ENCODE results near the gene HEMGN. TPM values are rescaled to one million over a fixed set of nuclear protein-coding genes. Genes with fewer than 3 reads are reported as not detected.

The HEMGN gene
- total and polyA plus RNA-seq, 10 of the 15 experiments (the other 5 are each of a cell fraction or from before 2014, with no cell fraction given) = 0.03 to 0.28 (median 0.09) TPM; not detected in 4

DNA sequence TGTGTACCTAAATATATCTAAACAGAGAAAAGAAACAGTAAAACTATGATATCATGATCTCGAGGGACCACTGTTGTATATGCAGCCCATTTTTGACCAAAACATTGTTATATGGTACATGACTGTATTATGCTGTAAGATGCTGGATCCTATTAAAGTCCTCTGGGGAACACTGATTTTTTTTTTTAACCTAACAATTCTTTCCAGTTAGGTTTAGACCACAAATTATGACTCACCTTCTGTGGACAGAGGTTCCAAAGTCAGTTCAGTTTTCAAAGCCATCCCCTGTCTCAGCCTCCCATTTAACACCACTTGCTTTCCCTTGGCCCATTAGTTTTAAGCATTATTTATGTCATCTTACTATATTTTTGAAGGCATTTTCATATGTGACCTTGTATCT lies 42.8 kb downstream of the HEMGN start:
- H2AFZ ChIP-seq (ENCODE audit: control insufficient read depth, low read depth, low read length) = no peak overlapping the region
- H3K4me3 ChIP-seq = no peak overlapping the region
- no peaks in the 10 kb centered on the region for H3K4me1 ChIP-seq (ENCODE audit: control insufficient read depth, insufficient read depth, low read length)
- FAIRE-seq = no peak
- ChIA-PET CTCF (no interaction called here), SMC1A (ENCODE audit: uncharacterized antibody, unreplicated experiment) (interaction anchor here (0.5 kb wide), 1 partner anchor 131 kb away, joined by 3 read pairs; no protein-coding TSS in a partner anchor), POLR2A (no interaction called here), RAD21 (ENCODE audit: unreplicated experiment) (no interaction called here)
- H3K9ac ChIP-seq (ENCODE audit: control insufficient read depth, insufficient read depth, low read length) = no peak overlapping the region
- no peak for TF ChIP-seq TCF12 (IDR thresholded peaks at IDR 0.05; ENCODE audit: low read depth, low read length)
- TF ChIP-seq LARP7 (IDR thresholded peaks at IDR 0.05) = no peak
- TF ChIP-seq ESRRA (IDR thresholded peaks at IDR 0.05; ENCODE audit: low read length) = no peak
- no peak for TF ChIP-seq CHD4 (IDR thresholded peaks at IDR 0.05)
- TF ChIP-seq MTA3 (IDR thresholded peaks at IDR 0.05; ENCODE audit: borderline replicate concordance, low read length) = no peak
- no peak for TF ChIP-seq POU2F2 (IDR thresholded peaks at IDR 0.05; ENCODE audit: borderline replicate concordance, low read depth, low read length)
- no peak for TF ChIP-seq WRNIP1 (IDR thresholded peaks at IDR 0.05; ENCODE audit: borderline replicate concordance, low read depth, low read length)
- TF ChIP-seq POLR2A (IDR thresholded peaks at IDR 0.05; ENCODE audit: low read depth, low read length) = no peak
- no peak for TF ChIP-seq SIN3A (IDR thresholded peaks at IDR 0.05; ENCODE audit: low read depth, low read length)
- no peak for TF ChIP-seq CHD2 (IDR thresholded peaks at IDR 0.05; ENCODE audit: borderline replicate concordance, low read depth, low read length)
- TF ChIP-seq ZNF622 (IDR thresholded peaks at IDR 0.05) = no peak
- TF ChIP-seq EP300 (IDR thresholded peaks at IDR 0.05; ENCODE audit: borderline replicate concordance in 1 of 2, control insufficient read depth in 1 of 2, low read depth in 2 of 2, low read length in 2 of 2) = no peak
- TF ChIP-seq CBFB (IDR thresholded peaks at IDR 0.05; ENCODE audit: low read depth) = no peak
- no peak for TF ChIP-seq FOXK2 (IDR thresholded peaks at IDR 0.05)
- no peak for TF ChIP-seq ATF2 (IDR thresholded peaks at IDR 0.05; ENCODE audit: low read length)
- TF ChIP-seq POLR2AphosphoS5 (IDR thresholded peaks at IDR 0.05; ENCODE audit: low read length) = no peak
- no peak for TF ChIP-seq BCL11A (IDR thresholded peaks at IDR 0.05; ENCODE audit: low read depth, low read length)
- H3K27ac ChIP-seq (ENCODE audit: control insufficient read depth, insufficient read depth) = no peak overlapping the region
- DNase-seq (ENCODE audit: low read depth, low spot score) = no peak
- H3K9me3 ChIP-seq (replicated peaks; ENCODE audit: control insufficient read depth, insufficient read depth, low read length) = no peaks in the 10 kb centered on the region
- H3K27me3 ChIP-seq (replicated peaks in 1 of 2; ENCODE audit: control insufficient read depth in 2 of 2, insufficient read depth in 2 of 2, low read length in 1 of 2) = no peaks in the 10 kb centered on the region
- 0% methylated on average over 1 of the region's 1 CpG for whole genome bisulfite sequencing (ENCODE audit: insufficient coverage, insufficient replicate concordance, low lambda C conversion rate, missing lambda C conversion rate)
- in situ Hi-C loops (cut with MboI) = no loop called here
- H4K20me1 ChIP-seq (ENCODE audit: control insufficient read depth, insufficient read depth) = no peaks in the 10 kb centered on the region
- no peak overlapping the region for H3K4me2 ChIP-seq (ENCODE audit: control insufficient read depth, insufficient read depth)
- intact Hi-C loops (cut with micrococcal nuclease; ENCODE audit: unreplicated experiment) = no loop called here
- BruUV-seq (replicated peaks) = no TSS peak
- H3K36me3 ChIP-seq (ENCODE audit: control insufficient read depth in 2 of 2, insufficient read depth in 2 of 2, low read length in 1 of 2) = no peaks in the 10 kb centered on the region; a peak in 1 of 4 replicates
- no peak for ATAC-seq
- H3K79me2 ChIP-seq (ENCODE audit: control insufficient read depth, insufficient read depth, low read length) = no peaks in the 10 kb centered on the region

Measured in GM12878 (cell line).